ENCODE measurements around the gene HES7.

The HES7 gene

GRCh38 chr17:8141741-8142140 lies 17.8 kb upstream of the HES7 start:
- DNase-seq (ENCODE audit: low read depth) = no peak
- no peak overlapping the region for H3K4me3 ChIP-seq (ENCODE audit: low read depth, low read length)
- TF ChIP-seq, protein P1, sequence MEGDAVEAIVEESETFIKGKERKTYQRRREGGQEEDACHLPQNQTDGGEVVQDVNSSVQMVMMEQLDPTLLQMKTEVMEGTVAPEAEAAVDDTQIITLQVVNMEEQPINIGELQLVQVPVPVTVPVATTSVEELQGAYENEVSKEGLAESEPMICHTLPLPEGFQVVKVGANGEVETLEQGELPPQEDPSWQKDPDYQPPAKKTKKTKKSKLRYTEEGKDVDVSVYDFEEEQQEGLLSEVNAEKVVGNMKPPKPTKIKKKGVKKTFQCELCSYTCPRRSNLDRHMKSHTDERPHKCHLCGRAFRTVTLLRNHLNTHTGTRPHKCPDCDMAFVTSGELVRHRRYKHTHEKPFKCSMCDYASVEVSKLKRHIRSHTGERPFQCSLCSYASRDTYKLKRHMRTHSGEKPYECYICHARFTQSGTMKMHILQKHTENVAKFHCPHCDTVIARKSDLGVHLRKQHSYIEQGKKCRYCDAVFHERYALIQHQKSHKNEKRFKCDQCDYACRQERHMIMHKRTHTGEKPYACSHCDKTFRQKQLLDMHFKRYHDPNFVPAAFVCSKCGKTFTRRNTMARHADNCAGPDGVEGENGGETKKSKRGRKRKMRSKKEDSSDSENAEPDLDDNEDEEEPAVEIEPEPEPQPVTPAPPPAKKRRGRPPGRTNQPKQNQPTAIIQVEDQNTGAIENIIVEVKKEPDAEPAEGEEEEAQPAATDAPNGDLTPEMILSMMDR (IDR thresholded peaks at IDR 0.05; ENCODE audit: low read depth, low read length, missing control alignments) = no peak

- no peak overlapping the region for H3K4me3 ChIP-seq (ENCODE audit: low read depth, low read length)
- no peak for DNase-seq (ENCODE audit: low read depth)
- TF ChIP-seq, protein P1 (IDR thresholded peaks at IDR 0.05; ENCODE audit: low read depth, low read length, missing control alignments) = no peak
Measured at GRCh38 chr17:8141045-8141444, 17.1 kb upstream of the HES7 start.

- TF ChIP-seq, protein P1 (IDR thresholded peaks at IDR 0.05; ENCODE audit: low read depth, low read length, missing control alignments) = no peak
- no peak for DNase-seq (ENCODE audit: low read depth)
- H3K4me3 ChIP-seq (ENCODE audit: low read depth, low read length) = no peak overlapping the region
Measured at GRCh38 chr17:8140065-8141029, 16.4 kb upstream of the HES7 start.

DNA sequence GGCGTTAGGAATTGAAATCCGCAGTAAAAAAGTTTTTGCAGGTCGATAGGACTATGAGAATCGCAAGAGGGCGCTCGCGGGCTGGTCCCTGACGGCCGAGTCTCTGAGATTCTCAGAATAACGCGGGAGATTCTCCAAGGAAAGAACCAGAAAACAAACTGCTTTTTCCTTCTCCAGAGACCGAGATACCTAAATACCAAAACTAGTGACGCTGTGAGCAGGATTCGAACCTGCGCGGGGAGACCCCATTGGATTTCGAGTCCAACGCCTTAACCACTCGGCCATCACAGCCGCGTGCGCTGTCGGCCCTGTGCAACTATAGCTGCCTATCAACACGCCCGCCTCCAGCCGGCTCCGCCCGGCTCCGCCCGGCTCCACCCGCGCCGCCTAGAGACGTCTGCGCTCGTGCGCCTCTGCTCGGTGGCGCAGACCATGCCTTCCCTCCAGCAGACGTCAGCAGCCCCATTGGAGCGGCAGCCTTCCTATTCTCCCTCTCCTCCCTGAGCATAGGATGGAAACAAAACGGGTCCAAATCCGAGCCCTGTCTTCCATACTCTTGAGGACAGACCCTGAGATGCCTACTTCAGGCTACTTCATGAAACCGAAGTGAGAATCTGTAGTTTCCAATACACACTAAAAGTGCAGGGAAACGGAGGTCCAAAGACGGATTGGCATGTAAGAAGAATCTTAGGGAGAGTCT lies 14.9 kb upstream of the HES7 start:
- peak overlapping the region; percentile 60 for H3K4me3 ChIP-seq (ENCODE audit: low read depth, low read length)
- TF ChIP-seq, protein P1 (IDR thresholded peaks at IDR 0.05; ENCODE audit: low read depth, low read length, missing control alignments) = peak; percentile 84
- peak; percentile 92 for DNase-seq (ENCODE audit: low read depth)

- TF ChIP-seq, protein P1 (IDR thresholded peaks at IDR 0.05; ENCODE audit: low read depth, low read length, missing control alignments) = no peak
- no peak for DNase-seq (ENCODE audit: low read depth)
- peak overlapping the region; percentile 55 for H3K4me3 ChIP-seq (ENCODE audit: low read depth, low read length)
Measured at GRCh38 chr17:8138374-8138671, 14.4 kb upstream of the HES7 start.

DNA sequence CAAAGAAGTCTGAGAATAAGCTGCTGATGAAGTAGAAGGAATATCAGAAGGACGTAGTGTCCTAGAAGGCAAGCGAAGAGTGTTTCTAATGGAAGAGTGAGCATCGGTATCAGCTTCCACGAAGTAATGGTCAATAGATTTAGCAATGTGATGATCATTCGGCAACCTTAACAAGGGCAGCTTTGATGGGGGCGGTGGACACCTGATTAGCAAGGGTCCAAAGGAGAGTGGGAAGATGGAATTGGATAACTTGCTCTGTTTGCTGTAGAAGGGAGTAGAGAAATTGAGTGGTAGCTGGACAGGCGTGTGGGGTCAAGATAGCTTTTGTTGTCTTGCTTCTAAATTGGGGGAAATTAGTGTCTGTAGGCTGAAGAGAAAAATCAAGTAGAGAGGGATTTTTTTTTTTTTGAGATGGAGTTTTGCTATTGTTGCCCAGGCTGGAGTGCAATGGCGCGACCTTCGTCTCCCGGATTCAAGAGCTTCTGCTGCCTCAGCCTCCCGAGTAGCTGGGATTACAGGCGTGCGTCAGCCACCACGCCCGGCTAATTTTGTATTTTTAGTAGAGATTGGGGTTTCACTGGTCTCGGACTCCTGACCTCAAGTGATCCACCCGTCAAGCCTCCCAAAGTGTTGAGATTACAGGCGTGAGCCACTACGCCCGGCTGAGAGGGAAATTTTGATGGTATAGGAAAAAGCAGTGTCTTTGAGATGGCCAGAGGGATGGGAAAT lies 13.9 kb upstream of the HES7 start:
- H3K4me3 ChIP-seq (ENCODE audit: low read depth, low read length) = peak overlapping the region; percentile 55
- DNase-seq (ENCODE audit: low read depth) = no peak
- TF ChIP-seq, protein P1 (IDR thresholded peaks at IDR 0.05; ENCODE audit: low read depth, low read length, missing control alignments) = no peak

Measured in GM12864 (cell line).